Astrocyte of the cerebellum (primary cell): Measurements from ENCODE around the gene PAX5.

Experiments
- DNase-seq: peaks from one replicate; pipeline ENCODE4 v3.0.0-alpha.2; 2011; ENCODE audit warnings: low read depth
- H3K4me3 ChIP-seq: 2 replicates; pipeline ENCODE4 v1.5.1; 2011; ENCODE audit warnings: mild to moderate bottlenecking, low read depth, low read length, moderate library complexity
- in situ Hi-C: cut with HindIII; loops from 2 replicates; pipeline ENCODE4 v1.10.0; 2017; ENCODE audit warnings: low sequenced_read_pairs
- TF ChIP-seq, protein P1 (sequence below): IDR thresholded peaks from 2 replicates; pipeline ENCODE4 v1.5.1; 2012; ENCODE audit warnings: low read length, low read depth, moderate library complexity, mild to moderate bottlenecking; ENCODE audit errors: missing control alignments

PAX5 gene

DNA sequence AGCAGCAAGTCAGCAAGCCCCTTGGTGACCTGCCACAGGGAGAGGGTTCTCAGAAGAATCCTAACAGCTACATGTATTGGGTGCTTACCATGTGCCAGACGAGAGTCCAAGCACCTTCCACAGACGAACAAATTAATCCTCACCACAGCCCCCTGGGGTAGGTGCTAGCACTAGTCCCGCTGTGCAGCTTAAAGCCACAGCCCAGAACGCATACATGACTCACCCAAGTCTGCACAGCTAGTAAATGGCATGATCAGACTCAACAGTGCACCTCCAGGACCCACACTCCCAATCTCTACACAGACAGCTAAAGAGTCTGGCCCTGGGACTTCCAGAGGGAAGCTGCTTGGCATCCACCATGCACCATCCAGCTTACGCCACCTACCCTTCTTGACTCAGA, 111.5 kb downstream of the PAX5 start:
- TF ChIP-seq, protein P1, sequence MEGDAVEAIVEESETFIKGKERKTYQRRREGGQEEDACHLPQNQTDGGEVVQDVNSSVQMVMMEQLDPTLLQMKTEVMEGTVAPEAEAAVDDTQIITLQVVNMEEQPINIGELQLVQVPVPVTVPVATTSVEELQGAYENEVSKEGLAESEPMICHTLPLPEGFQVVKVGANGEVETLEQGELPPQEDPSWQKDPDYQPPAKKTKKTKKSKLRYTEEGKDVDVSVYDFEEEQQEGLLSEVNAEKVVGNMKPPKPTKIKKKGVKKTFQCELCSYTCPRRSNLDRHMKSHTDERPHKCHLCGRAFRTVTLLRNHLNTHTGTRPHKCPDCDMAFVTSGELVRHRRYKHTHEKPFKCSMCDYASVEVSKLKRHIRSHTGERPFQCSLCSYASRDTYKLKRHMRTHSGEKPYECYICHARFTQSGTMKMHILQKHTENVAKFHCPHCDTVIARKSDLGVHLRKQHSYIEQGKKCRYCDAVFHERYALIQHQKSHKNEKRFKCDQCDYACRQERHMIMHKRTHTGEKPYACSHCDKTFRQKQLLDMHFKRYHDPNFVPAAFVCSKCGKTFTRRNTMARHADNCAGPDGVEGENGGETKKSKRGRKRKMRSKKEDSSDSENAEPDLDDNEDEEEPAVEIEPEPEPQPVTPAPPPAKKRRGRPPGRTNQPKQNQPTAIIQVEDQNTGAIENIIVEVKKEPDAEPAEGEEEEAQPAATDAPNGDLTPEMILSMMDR = no peak
- no peak overlapping the region for H3K4me3 ChIP-seq
- in situ Hi-C loops = no loop called here
- peak; percentile 36 for DNase-seq

- in situ Hi-C loops = no loop called here
- TF ChIP-seq, protein P1 = no peak
- no peak overlapping the region for H3K4me3 ChIP-seq
- DNase-seq = no peak
These were observed 119.9 kb downstream of the PAX5 start for GRCh38 chr9:36914212-36914577.

DNA sequence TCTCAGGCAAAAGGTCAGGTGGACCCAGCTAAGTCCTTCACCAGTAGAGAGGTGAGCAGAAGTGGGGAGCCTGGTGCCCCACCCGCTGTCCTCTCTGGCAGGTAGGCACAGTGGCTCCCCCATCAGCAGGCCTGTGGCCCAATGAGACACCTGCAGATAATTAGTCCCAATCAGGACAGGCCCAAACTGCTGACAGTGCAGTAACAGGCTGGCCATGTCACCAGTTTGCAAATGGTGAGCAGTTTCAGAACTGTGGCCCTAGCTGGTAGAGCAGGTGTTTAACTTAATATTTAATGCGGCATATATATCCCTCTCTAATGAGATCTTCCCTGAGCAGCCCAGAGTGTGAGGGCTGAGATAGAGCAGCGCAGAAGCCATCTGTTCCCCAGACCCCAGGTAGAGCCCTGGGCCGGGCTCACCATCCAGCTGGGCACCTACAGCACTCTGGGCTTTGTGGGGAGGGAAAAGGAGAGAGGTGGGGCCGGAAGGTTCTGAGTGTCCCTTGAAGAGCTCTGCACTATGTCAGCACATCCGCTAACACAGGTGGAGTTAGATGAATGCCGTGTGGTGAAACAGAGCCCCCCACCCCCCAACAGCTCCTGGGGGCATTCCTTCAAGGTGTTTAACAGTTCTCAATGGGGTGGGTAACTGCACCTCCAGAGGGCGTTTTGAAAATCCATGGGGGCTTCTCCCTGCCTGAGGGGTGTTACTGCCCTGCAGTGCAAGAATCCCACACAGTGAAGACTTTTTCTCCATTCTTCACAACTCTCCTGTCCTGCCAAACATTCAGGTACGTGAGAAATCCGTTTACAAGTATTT, 120.5 kb downstream of the PAX5 start:
- DNase-seq = no peak
- TF ChIP-seq, protein P1 = peak; percentile 23
- in situ Hi-C loops = no loop called here
- H3K4me3 ChIP-seq = no peak overlapping the region

- TF ChIP-seq, protein P1 = no peak
- in situ Hi-C loops = no loop called here
- DNase-seq = no peak
- no peak overlapping the region for H3K4me3 ChIP-seq
These were observed 121.4 kb downstream of the PAX5 start for GRCh38 chr9:36912620-36913019.

DNA sequence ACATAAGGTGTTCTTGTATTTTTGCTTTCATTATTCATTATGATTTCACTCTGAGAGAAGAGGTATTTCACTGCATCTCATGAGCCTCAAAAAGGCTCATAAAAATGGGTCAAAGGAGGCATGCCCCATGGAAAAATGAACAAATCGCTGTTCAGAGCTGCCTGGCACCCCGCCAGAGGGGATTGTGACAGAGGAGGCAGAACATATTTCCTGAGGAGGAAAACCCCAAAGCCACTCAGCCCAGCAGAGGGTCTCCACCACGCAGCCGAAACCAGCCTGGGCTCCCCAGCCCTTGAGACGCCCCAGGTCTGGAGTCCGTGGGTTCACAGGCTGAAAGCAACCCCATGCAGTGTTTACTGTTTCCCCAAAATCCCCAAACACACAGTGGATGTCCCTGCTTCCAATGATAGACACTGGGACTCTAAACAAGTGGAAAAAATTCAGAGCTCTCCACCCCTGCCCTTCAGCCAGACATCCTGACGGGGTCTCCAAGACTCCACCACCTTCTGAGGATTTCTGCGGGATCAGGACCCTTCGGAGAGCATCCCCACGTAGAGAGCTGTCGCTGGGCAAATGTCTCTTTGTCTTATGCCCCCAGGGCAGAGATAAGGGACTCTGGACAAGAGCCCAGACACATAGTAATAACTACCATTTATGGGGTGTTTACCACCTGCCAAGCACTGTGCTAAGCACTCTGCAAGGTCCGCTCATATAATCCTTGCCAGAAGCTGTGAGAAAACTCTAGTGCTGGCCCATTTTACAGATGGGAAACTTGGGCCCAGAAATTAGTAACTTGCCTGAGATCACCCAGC, 122.3 kb downstream of the PAX5 start:
- in situ Hi-C loops = no loop called here
- H3K4me3 ChIP-seq = no peak overlapping the region
- TF ChIP-seq, protein P1 = no peak
- no peak for DNase-seq

DNA sequence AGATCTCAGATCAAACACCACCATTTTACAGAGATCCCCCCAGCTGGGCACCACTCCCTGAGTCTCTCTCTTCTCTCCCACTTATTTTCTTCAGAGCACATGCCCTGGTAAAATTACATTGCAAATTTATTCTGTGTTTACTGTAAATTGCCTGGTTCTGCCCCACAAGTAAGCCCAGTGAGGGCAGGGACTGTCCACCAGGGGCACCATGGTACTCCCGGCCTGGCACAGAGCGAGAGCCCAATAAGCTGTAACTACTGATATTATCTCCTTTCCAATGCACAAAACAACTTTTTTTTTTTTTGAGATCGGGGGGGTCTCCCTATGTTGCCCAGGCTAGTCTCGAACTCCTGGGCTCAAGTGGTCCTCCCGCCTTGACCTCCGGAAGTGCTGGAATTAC, 123.0 kb downstream of the PAX5 start:
- TF ChIP-seq, protein P1 = no peak
- in situ Hi-C loops = no loop called here
- no peak overlapping the region for H3K4me3 ChIP-seq
- DNase-seq = no peak
